Measurements from ENCODE around the gene CFAP54.

Gene CFAP54

DNA sequence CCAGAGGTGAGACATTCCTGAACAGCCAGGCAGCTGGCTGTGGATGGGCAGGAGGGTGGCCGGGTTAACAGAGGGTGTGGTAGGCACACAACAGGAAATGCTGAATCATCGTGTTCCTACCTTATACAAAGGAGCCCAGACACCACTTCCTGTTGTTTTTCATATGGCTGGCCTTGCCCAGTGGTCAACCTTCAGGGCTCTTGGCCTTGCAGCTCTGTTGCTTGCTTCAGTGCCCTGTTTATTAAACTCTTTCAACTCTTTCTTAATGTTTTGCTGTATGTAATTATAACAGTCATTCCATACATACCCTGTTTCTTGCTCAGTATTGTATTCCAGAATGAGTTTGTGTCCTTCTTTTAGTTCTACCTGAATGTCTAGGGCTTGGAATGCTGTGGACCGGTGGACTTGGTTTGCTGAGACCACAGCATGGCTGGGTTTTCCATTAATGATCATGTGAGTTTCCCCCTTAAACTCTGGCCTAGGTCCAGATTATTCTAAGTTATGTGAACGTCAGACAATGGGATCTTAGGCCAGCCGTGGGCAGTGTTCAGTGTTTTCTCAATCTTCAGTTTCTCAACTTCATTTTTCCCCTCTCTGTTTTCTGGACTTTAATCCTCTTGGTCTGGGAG, 11.9 kb downstream of the CFAP54 start:
- H3K4me3 ChIP-seq (ENCODE audit: low read depth, low read length, poor library complexity, severe bottlenecking) = no peak overlapping the region
- no peaks in the 10 kb centered on the region for H3F3A ChIP-seq (ENCODE audit: insufficient read depth, low read length)
- peak overlapping the region; percentile 4 for H3K27ac ChIP-seq (ENCODE audit: low read depth, low read length, poor library complexity, severe bottlenecking)
- H4K20me1 ChIP-seq (ENCODE audit: insufficient read depth, low read length) = no peaks in the 10 kb centered on the region
- peaks cover 14% of the 10 kb centered on the region for H3K4me1 ChIP-seq (ENCODE audit: insufficient read depth, low read length, severe bottlenecking)
- TF ChIP-seq, protein P1, sequence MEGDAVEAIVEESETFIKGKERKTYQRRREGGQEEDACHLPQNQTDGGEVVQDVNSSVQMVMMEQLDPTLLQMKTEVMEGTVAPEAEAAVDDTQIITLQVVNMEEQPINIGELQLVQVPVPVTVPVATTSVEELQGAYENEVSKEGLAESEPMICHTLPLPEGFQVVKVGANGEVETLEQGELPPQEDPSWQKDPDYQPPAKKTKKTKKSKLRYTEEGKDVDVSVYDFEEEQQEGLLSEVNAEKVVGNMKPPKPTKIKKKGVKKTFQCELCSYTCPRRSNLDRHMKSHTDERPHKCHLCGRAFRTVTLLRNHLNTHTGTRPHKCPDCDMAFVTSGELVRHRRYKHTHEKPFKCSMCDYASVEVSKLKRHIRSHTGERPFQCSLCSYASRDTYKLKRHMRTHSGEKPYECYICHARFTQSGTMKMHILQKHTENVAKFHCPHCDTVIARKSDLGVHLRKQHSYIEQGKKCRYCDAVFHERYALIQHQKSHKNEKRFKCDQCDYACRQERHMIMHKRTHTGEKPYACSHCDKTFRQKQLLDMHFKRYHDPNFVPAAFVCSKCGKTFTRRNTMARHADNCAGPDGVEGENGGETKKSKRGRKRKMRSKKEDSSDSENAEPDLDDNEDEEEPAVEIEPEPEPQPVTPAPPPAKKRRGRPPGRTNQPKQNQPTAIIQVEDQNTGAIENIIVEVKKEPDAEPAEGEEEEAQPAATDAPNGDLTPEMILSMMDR (IDR thresholded peaks at IDR 0.05; ENCODE audit: low read length) = no peak
- no peak for TF ChIP-seq EZH2 (IDR thresholded peaks at IDR 0.05; ENCODE audit: borderline replicate concordance, low read length)
- no peak overlapping the region for H3K9ac ChIP-seq (ENCODE audit: low read length)
- H3K9me2 ChIP-seq (ENCODE audit: low read depth, low read length) = no peaks in the 10 kb centered on the region
- H3K27me3 ChIP-seq (ENCODE audit: insufficient read depth, low read length) = no peaks in the 10 kb centered on the region
- peak overlapping the region; percentile 38; the same call in 1 of the 2 replicates for H2AFZ ChIP-seq (ENCODE audit: low read length)
- H3K9me3 ChIP-seq (ENCODE audit: low read length) = no peaks in the 10 kb centered on the region
- H3K4me2 ChIP-seq (ENCODE audit: low read length) = no peak overlapping the region
- H3K36me3 ChIP-seq (ENCODE audit: insufficient read depth, low read length) = no peaks in the 10 kb centered on the region
- H3K79me2 ChIP-seq (ENCODE audit: insufficient read depth, low read length) = no peaks in the 10 kb centered on the region

DNA sequence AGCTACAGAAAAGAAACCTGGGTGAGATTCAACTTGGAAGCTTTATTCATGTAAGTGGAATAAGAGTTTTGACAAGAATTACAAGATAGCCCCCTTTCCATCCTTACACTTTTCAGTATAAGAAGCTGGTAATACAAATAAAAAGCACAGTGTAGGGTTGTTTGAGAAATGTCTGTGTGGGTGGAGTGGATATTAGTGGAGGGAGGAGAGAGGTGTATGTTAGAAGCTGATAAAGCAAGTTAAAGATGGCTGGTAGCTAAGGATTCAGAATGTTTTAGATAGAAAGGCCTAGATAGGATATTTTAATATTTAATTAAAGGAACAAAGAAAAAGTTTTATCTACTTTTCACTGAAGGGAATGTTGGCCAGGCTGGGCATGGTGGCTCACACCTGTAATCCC, 12.5 kb downstream of the CFAP54 start:
- Histone ChIP-seq H3F3A (ENCODE audit: insufficient read depth, low read length) (no peaks in the 10 kb centered on the region), H3K4me1 (ENCODE audit: insufficient read depth, low read length, severe bottlenecking) (peaks cover 14% of the 10 kb centered on the region), H3K27me3 (ENCODE audit: insufficient read depth, low read length) (no peaks in the 10 kb centered on the region), H3K9me2 (ENCODE audit: low read depth, low read length) (no peaks in the 10 kb centered on the region), H4K20me1 (ENCODE audit: insufficient read depth, low read length) (no peaks in the 10 kb centered on the region), H3K79me2 (ENCODE audit: insufficient read depth, low read length) (no peaks in the 10 kb centered on the region), H2AFZ (ENCODE audit: low read length) (0 out of 2 replicates have a peak overlapping the region, but pooled peaks have one; percentile 38), H3K27ac (ENCODE audit: low read depth, low read length, poor library complexity, severe bottlenecking) (peak overlapping the region; percentile 4), H3K9ac (ENCODE audit: low read length) (no peak overlapping the region), H3K4me3 (ENCODE audit: low read depth, low read length, poor library complexity, severe bottlenecking) (no peak overlapping the region), H3K9me3 (ENCODE audit: low read length) (no peaks in the 10 kb centered on the region), H3K36me3 (ENCODE audit: insufficient read depth, low read length) (no peaks in the 10 kb centered on the region), H3K4me2 (ENCODE audit: low read length) (no peak overlapping the region)
- TF ChIP-seq EZH2 (IDR thresholded peaks at IDR 0.05; ENCODE audit: borderline replicate concordance, low read length) = no peak
- TF ChIP-seq, protein P1 (IDR thresholded peaks at IDR 0.05; ENCODE audit: low read length) = no peak

DNA sequence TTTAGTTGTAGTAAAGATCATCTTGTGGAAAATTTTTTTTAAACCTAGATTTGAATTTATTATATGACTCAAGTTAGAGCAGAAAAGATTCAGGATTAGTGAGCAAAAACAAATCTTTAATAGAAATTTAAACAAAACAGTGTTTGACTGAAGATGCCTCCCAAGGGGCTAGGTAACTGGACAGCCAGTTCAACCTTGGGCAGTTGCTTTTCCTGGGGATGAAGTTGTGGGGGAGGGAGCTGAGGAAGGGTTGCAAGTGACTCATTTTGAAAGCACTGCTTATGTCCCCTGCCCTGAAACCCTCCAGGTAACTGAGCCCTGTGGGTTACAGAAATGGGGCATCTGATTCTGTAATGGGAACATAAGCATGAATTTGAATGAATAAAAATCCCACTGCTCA, 13.1 kb downstream of the CFAP54 start:
- Histone ChIP-seq H3F3A (ENCODE audit: insufficient read depth, low read length) (no peaks in the 10 kb centered on the region), H3K79me2 (ENCODE audit: insufficient read depth, low read length) (no peaks in the 10 kb centered on the region), H3K27me3 (ENCODE audit: insufficient read depth, low read length) (no peaks in the 10 kb centered on the region), H4K20me1 (ENCODE audit: insufficient read depth, low read length) (no peaks in the 10 kb centered on the region), H2AFZ (ENCODE audit: low read length) (no peak overlapping the region), H3K27ac (ENCODE audit: low read depth, low read length, poor library complexity, severe bottlenecking) (no peak overlapping the region), H3K9me3 (ENCODE audit: low read length) (no peaks in the 10 kb centered on the region), H3K4me2 (ENCODE audit: low read length) (no peak overlapping the region), H3K9ac (ENCODE audit: low read length) (no peak overlapping the region), H3K36me3 (ENCODE audit: insufficient read depth, low read length) (no peaks in the 10 kb centered on the region), H3K9me2 (ENCODE audit: low read depth, low read length) (no peaks in the 10 kb centered on the region), H3K4me3 (ENCODE audit: low read depth, low read length, poor library complexity, severe bottlenecking) (no peak overlapping the region), H3K4me1 (ENCODE audit: insufficient read depth, low read length, severe bottlenecking) (peaks cover 14% of the 10 kb centered on the region)
- no peak for TF ChIP-seq EZH2 (IDR thresholded peaks at IDR 0.05; ENCODE audit: borderline replicate concordance, low read length)
- TF ChIP-seq, protein P1 (IDR thresholded peaks at IDR 0.05; ENCODE audit: low read length) = no peak

All from OCI-LY1 (cell line).